Transverse colon (tissue), 4 donors: ENCODE measurements around the gene PRKCZ. TPM values are rescaled to one million over a fixed set of nuclear protein-coding genes. Genes with fewer than 3 reads are reported as not detected.

Experiments
- DNase-seq: peaks from one replicate; pipeline ENCODE4 v3.0.0-alpha.2; 2019
- H3K27ac ChIP-seq, 4 donors: fragments of 200-600 bp; sonication (generic); 2 replicates each; pipeline ENCODE4 v1.5.1; 2016 to 2018; ENCODE audit warnings: inconsistent platforms in 4 of 4
- H3K27me3 ChIP-seq: fragments of 200-600 bp; sonication (generic); 2 replicates; pipeline ENCODE4 v1.5.1; 2017; ENCODE audit warnings: inconsistent platforms
- H3K36me3 ChIP-seq, 4 donors: fragments of 200-600 bp; sonication (generic); 2 replicates each; pipeline ENCODE4 v1.5.1; 2017 to 2019; ENCODE audit warnings: inconsistent platforms in 4 of 4
- H3K4me1 ChIP-seq, 4 donors: fragments of 200-600 bp; sonication (generic); 2 replicates each; pipeline ENCODE4 v1.5.1; 2017 to 2020; ENCODE audit warnings: inconsistent platforms in 4 of 4
- H3K4me3 ChIP-seq, 4 donors: fragments of 200-600 bp; sonication (generic); 1 replicate in 1 of 4; 2 replicates in 3 of 4; pipeline versions ENCODE4 v1.5.1 to v1.6.1; 2017 to 2019; ENCODE audit warnings: inconsistent platforms in 4 of 4
- H3K9me3 ChIP-seq, 2 donors: fragments of 200-600 bp; sonication (generic); 2 replicates each; pipeline ENCODE4 v1.5.1; 2017 to 2019; ENCODE audit warnings: inconsistent platforms in 2 of 2
- EP300 ChIP-seq: sonication (generic); formaldehyde crosslinking; IDR thresholded peaks from one replicate; pipeline ENCODE4 v1.6.1; 2017; ENCODE audit warnings: antibody characterized with exemption, low read depth
- POLR2A ChIP-seq: fragments of 450-650 bp; IDR thresholded peaks from one replicate; pipeline ENCODE4 v1.6.1; 2016; ENCODE audit warnings: antibody characterized with exemption, mild to moderate bottlenecking, moderate library complexity
- POLR2AphosphoS5 ChIP-seq, 3 donors: sonication (generic); formaldehyde crosslinking; IDR thresholded peaks; one replicate each; pipeline ENCODE4 v1.6.1; 2016; ENCODE audit warnings: antibody characterized with exemption in 3 of 3
- WGBS, 2 donors: methylation state at CpG; one replicate each; pipeline ENCODE4 v1.1.5; 2018; ENCODE audit warnings: low coverage in 1 of 2; 5-methylcytosine and 5-hydroxymethylcytosine counted together
- in situ Hi-C, 4 donors: fragments of 200-750 bp; cut with MboI; loops; one replicate each; pipeline versions ENCODE4 v1.15.0 to v1.15.1; 2017; ENCODE audit warnings: low sequenced_read_pairs in 3 of 4, low pct_ligation_motif_present in 1 of 4, low pct_unique_long_range_greater_than_20kb in 1 of 4
- intact Hi-C: fragments of 100-400 bp; cut with DNase I; formaldehyde crosslinking; loops from one replicate; pipeline ENCODE4 v1.15.1; 2023; ENCODE audit warnings: low total_unique reads
- total RNA-seq, 4 donors: library from RNA; depleted of rRNA; stranded (reverse); fragments of >200 nt; gene quantifications; one replicate each; pipeline ENCODE4 v1.1.0, GENCODE V29; 2016
- TF ChIP-seq, protein P1 (sequence below), 5 experiments: fragments of 200-600 bp in 3 of 5; fragments of 450-650 bp in 2 of 5; sonication (generic) in 3 of 5; IDR thresholded peaks; 1 replicate in 2 of 5; 2 replicates in 3 of 5; pipeline ENCODE4 v1.5.1; 2016 to 2017; ENCODE audit warnings: antibody characterized with exemption in 5 of 5, inconsistent platforms in 3 of 5, mild to moderate bottlenecking in 2 of 5, moderate library complexity in 1 of 5

The PRKCZ gene
- total RNA-seq, 4 donors from 2014 or later = 48.6 to 96.7 (median 54.4) TPM

DNA sequence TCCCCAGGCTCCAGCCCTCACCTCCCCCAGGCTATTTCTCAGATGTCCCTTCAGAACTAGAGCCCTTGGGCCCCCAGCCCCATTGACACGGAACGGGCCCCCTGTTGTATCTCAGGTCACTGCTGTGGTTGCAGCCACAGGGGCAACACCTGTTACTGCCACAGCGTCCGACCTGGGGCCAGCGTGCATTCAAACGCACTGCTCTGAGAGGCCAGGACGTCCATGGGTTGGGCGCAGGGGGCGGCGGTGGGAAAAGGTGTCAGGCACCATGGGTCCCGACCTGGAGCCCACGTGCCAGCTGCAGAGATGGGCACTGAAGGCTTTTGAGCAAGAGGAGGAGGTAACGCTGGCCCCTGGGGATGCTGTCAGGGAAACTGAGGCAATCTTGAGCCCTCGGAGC lies 131.1 kb downstream of the PRKCZ start:
- 89% methylated on average over 14 of the region's 14 CpGs; no CpG with 5 or more reads in 1 of the 2 donors for WGBS, 2 donors
- intact Hi-C loops = loop anchor here (5.0 kb wide), 1 partner anchor 39 kb away; no protein-coding TSS in a partner anchor
- no peak overlapping the region for H3K4me3 ChIP-seq

DNA sequence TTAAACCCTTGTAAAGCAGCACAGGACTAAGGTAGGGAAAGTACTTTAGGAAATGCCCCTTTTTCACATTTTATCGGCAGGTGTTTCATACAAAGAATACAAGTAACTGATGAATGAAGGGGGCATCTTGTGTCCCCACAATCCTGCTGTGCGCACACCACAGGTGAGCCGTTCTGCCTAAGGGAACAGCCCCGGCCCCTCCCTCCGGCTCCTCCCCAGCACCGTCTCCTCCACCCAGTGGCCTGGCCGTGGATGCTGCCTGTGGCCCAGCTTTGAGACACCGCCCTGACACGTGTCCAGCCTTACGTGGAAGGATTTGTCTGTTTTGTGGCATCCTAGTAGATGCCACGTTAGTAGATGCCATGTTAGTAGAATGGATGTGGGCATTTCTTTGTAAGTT lies 131.5 kb downstream of the PRKCZ start:
- intact Hi-C loops = loop anchor here (5.0 kb wide), 1 partner anchor 39 kb away; no protein-coding TSS in a partner anchor
- Histone ChIP-seq H3K27me3 (no peaks in the 10 kb centered on the region), H3K4me1 (no peaks in the 10 kb centered on the region), H3K36me3 (no peaks in the 10 kb centered on the region), H3K27ac (no peak overlapping the region), H3K4me3 (no peak overlapping the region), H3K9me3 (no peaks in the 10 kb centered on the region)
- WGBS, 2 donors = 94 to 100% methylated on average over 1 to 11 of the region's 11 CpGs
- no peak for DNase-seq
- in situ Hi-C loops = loop anchor here in 2 of 4 donors (25.0 kb wide), 2 partner anchors 356 to 606 kb away; partner anchors contain the start of genes HES5 (in 1 of the 2) and PANK4 (in 1 of the 2)
- TF ChIP-seq EP300 (no peak), POLR2A (no peak), POLR2AphosphoS5 (IDR thresholded peaks at IDR 0.05) (no peak)
- TF ChIP-seq, protein P1, sequence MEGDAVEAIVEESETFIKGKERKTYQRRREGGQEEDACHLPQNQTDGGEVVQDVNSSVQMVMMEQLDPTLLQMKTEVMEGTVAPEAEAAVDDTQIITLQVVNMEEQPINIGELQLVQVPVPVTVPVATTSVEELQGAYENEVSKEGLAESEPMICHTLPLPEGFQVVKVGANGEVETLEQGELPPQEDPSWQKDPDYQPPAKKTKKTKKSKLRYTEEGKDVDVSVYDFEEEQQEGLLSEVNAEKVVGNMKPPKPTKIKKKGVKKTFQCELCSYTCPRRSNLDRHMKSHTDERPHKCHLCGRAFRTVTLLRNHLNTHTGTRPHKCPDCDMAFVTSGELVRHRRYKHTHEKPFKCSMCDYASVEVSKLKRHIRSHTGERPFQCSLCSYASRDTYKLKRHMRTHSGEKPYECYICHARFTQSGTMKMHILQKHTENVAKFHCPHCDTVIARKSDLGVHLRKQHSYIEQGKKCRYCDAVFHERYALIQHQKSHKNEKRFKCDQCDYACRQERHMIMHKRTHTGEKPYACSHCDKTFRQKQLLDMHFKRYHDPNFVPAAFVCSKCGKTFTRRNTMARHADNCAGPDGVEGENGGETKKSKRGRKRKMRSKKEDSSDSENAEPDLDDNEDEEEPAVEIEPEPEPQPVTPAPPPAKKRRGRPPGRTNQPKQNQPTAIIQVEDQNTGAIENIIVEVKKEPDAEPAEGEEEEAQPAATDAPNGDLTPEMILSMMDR (IDR thresholded peaks at IDR 0.05) = no peak

More for the DNA sequence above, 131.1 kb downstream of the PRKCZ start:
- Histone ChIP-seq H3K4me1 (no peaks in the 10 kb centered on the region), H3K36me3 (no peaks in the 10 kb centered on the region), H3K27ac (no peak overlapping the region), H3K27me3 (no peaks in the 10 kb centered on the region), H3K9me3 (no peaks in the 10 kb centered on the region)
- no peak for DNase-seq
- in situ Hi-C loops = loop anchor here in 2 of 4 donors (25.0 kb wide), 2 partner anchors 356 to 606 kb away; partner anchors contain the start of genes HES5 (in 1 of the 2) and PANK4 (in 1 of the 2)
- no peak for TF ChIP-seq POLR2A
- no peak for TF ChIP-seq EP300
- no peak for TF ChIP-seq POLR2AphosphoS5 (IDR thresholded peaks at IDR 0.05)
- TF ChIP-seq, protein P1 (IDR thresholded peaks at IDR 0.05) = no peak

DNA sequence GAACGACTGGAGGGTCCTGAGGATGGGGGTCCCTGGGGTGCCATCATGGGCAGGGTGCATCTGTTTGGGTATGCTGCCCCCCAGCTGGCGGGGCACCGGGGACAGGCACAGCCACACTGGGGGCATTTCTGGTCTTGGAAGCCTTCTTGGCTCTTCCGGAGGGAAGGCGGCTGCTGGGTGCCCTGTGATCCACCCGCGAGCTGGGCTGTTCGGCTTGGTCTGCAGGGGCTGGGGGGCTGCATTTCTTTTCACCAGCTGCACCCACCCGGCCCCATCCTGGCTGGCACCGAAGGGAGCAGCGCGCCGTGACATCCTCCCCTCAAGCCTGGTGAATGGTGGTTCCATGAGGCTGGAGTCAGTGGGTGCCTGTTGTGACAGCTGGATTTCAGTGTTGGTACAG lies 132.2 kb downstream of the PRKCZ start:
- WGBS, 2 donors = 91% methylated on average over 12 of the region's 13 CpGs; no CpG with 5 or more reads in 1 of the 2 donors
- in situ Hi-C loops = loop anchor here in 2 of 4 donors (25.0 kb wide), 2 partner anchors 355 to 605 kb away; partner anchors contain the start of genes HES5 (in 1 of the 2) and PANK4 (in 1 of the 2)
- TF ChIP-seq POLR2AphosphoS5 (IDR thresholded peaks at IDR 0.05) (no peak), POLR2A (no peak), EP300 (no peak)
- TF ChIP-seq, protein P1 (IDR thresholded peaks at IDR 0.05) = no peak
- Histone ChIP-seq H3K4me1 (peaks cover 0 to under 1% (median 0%) of the 10 kb centered on the region in 4 donors), H3K27me3 (no peaks in the 10 kb centered on the region), H3K9me3 (no peaks in the 10 kb centered on the region), H3K27ac (no peak overlapping the region), H3K4me3 (no peak overlapping the region), H3K36me3 (no peaks in the 10 kb centered on the region)
- DNase-seq = no peak
- intact Hi-C loops = loop anchor here (5.0 kb wide), 1 partner anchor 40 kb away; no protein-coding TSS in a partner anchor

DNA sequence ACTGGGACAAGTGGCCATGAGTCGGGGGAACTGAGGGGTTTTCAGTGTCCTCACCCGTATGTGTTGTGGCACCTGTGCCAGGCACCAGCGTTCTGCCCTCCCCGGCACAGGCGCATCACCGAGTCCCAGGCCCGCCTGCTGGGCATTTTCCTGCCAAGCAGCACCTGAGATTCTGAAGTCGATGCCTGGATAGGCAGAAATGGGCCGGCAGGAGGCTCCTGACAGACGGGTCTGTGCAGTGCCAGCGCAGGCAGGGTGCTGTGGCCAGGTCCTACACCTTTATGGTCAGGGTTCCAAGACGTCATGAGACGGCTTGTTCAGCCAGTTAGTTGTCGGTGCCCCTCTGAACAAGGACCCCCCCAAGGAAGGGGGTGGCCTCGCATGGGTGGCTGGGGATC lies 133.7 kb downstream of the PRKCZ start:
- Histone ChIP-seq H3K4me3 (no peak overlapping the region), H3K9me3 (no peaks in the 10 kb centered on the region), H3K27ac (no peak overlapping the region), H3K4me1 (peaks cover 0 to 5% (median under 1%) of the 10 kb centered on the region in 4 donors), H3K36me3 (no peaks in the 10 kb centered on the region), H3K27me3 (no peaks in the 10 kb centered on the region)
- intact Hi-C loops (loop anchor here (5.0 kb wide), 1 partner anchor 42 kb away; no protein-coding TSS in a partner anchor), in situ Hi-C loops (loop anchor here in 2 of 4 donors (25.0 kb wide), 2 partner anchors 353 to 603 kb away; partner anchors contain the start of genes HES5 (in 1 of the 2) and PANK4 (in 1 of the 2))
- 93% methylated on average over 15 of the region's 15 CpGs; no CpG with 5 or more reads in 1 of the 2 donors for WGBS, 2 donors
- no peak for DNase-seq
- TF ChIP-seq POLR2AphosphoS5 (IDR thresholded peaks at IDR 0.05) (no peak), EP300 (no peak), POLR2A (no peak)
- TF ChIP-seq, protein P1 (IDR thresholded peaks at IDR 0.05) = no peak
